ENCODE data around the gene RIN3.

GRCh38 chr14:92635896-92636295, 122.3 kb downstream of the RIN3 start:
- TF ChIP-seq CTCF (IDR thresholded peaks at IDR 0.05; ENCODE audit: low read length), result no peak
- no peak for TF ChIP-seq EZH2phosphoT487 (IDR thresholded peaks at IDR 0.05; ENCODE audit: low read length)
